T-cell (primary cell): ENCODE measurements around the gene TUBD1. TPM values are rescaled to one million over a fixed set of nuclear protein-coding genes. Genes with fewer than 3 reads are reported as not detected.
"Not testable (repeated sequence)": the region's sequence is repeated elsewhere in the genome, so short reads cannot be mapped to it uniquely, and the experiment has no call there.

Source experiments
- ATAC-seq, 4 experiments: fragments of 200-7000 bp in 3 of 4; fragments of 150-1000 bp in 1 of 4; cut with Tn5 transposase; replicated peaks in 1 of 4; 1 replicate in 3 of 4; 2 replicates in 1 of 4; pipeline ENCODE4 v1.10.0; 2021; ENCODE audit warnings: moderate library complexity in 3 of 4, mild to moderate bottlenecking in 2 of 4, moderate number of reproducible peaks in 1 of 4
- CTCF ChIA-PET, 2 donors: fragments of 300-600 bp; sonication (Branson Sonifier 250); formaldehyde crosslinking; loops; one replicate each; lab custom pipeline; 2022; ENCODE audit warnings: antibody characterized with exemption in 2 of 2; lab: Charles Lee
- POLR2A ChIA-PET, 2 donors: fragments of 300-600 bp; sonication (Branson Sonifier 250); formaldehyde crosslinking; loops; one replicate each; lab custom pipeline; 2022; ENCODE audit warnings: antibody characterized with exemption in 2 of 2; lab: Charles Lee
- DNase-seq, 35 experiments: peaks; one replicate each; pipeline versions ENCODE4 v3.0.0 to v3.0.0-alpha.2; 2013 to 2023
- H3K27ac ChIP-seq: one replicate; pipeline ENCODE4 v1.5.1; 2013; ENCODE audit warnings: low read length
- H3K27me3 ChIP-seq, 2 experiments: replicated peaks in 1 of 2; 1 replicate in 1 of 2; 2 replicates in 1 of 2; pipeline versions ENCODE4 v1.6.1 to v1.7.0; 2013; ENCODE audit warnings: low read length in 1 of 2, mixed read lengths in 1 of 2; ENCODE audit not compliant: control insufficient read depth in 2 of 2, insufficient read depth in 2 of 2; ENCODE audit errors: extremely low read depth in 1 of 2
- H3K36me3 ChIP-seq, 2 donors: 1 replicate in 1 of 2; 2 replicates in 1 of 2; pipeline versions ENCODE4 v1.6.1 to v1.7.0; 2013; ENCODE audit warnings: low read length in 1 of 2; ENCODE audit not compliant: control insufficient read depth in 2 of 2, insufficient read depth in 1 of 2; ENCODE audit errors: extremely low read depth in 1 of 2
- H3K4me1 ChIP-seq, 2 experiments: 1 replicate in 1 of 2; 2 replicates in 1 of 2; pipeline versions ENCODE4 v1.6.1 to v1.7.0; 2013; ENCODE audit warnings: low read length in 2 of 2, mixed read lengths in 1 of 2; ENCODE audit not compliant: insufficient read depth in 2 of 2, control insufficient read depth in 1 of 2; ENCODE audit errors: extremely low read depth in 1 of 2
- H3K4me3 ChIP-seq, 2 donors: 1 replicate in 1 of 2; 2 replicates in 1 of 2; pipeline versions ENCODE4 v1.5.1 to v1.7.0; 2013; ENCODE audit warnings: mild to moderate bottlenecking in 2 of 2, low read length in 1 of 2, moderate library complexity in 1 of 2; ENCODE audit not compliant: control insufficient read depth in 1 of 2; ENCODE audit errors: extremely low read depth in 1 of 2
- H3K9me3 ChIP-seq: 2 replicates; pipeline ENCODE4 v1.7.0; 2013
- H3K27ac Mint-ChIP-seq, 2 donors: one replicate each; pipeline ENCODE4 v1.8.0; 2020 to 2021; ENCODE audit warnings: mild to moderate bottlenecking in 2 of 2, mixed read lengths in 2 of 2
- H3K27me3 Mint-ChIP-seq, 2 donors: one replicate each; pipeline ENCODE4 v1.8.0; 2021 to 2022; ENCODE audit warnings: mixed read lengths in 2 of 2
- H3K36me3 Mint-ChIP-seq: one replicate; pipeline ENCODE4 v1.8.0; 2021; ENCODE audit warnings: mixed read lengths
- H3K4me1 Mint-ChIP-seq, 3 donors: one replicate each; pipeline ENCODE4 v1.8.0; 2020 to 2022; ENCODE audit warnings: mixed read lengths in 3 of 3, mild to moderate bottlenecking in 1 of 3
- H3K4me3 Mint-ChIP-seq, 3 donors: one replicate each; pipeline ENCODE4 v1.8.0; 2020 to 2022; ENCODE audit warnings: mild to moderate bottlenecking in 3 of 3, mixed read lengths in 3 of 3, moderate library complexity in 3 of 3
- H3K9me3 Mint-ChIP-seq, 3 donors: one replicate each; pipeline ENCODE4 v1.8.0; 2020 to 2022; ENCODE audit warnings: mixed read lengths in 3 of 3
- WGBS: methylation state at CpG from one replicate; pipeline ENCODE4 v1.1.5; 2013; ENCODE audit warnings: missing lambda C conversion rate; ENCODE audit not compliant: insufficient coverage; 5-methylcytosine and 5-hydroxymethylcytosine counted together
- total RNA-seq, 35 experiments: library from RNA in 6 of 35; stranded (reverse) in 6 of 35; fragments of 120-200 nt in 1 of 35; gene quantifications; one replicate each; pipeline versions ENCODE4 v1.2.1 to v1.2.4 and lab custom pipeline; 2013 to 2026

Gene TUBD1
- total RNA-seq, 5 donors from 2014 or later (not counting 1 experiment from before 2014, with no cell fraction given) = 16.6 to 27.9 (median 25.1) TPM

GRCh38 chr17:59858932-59859331 is 33.8 kb downstream of the TUBD1 start:
- ATAC-seq (no peak), DNase-seq (no peak)
- H3K27me3 ChIP-seq = no peaks in the 10 kb centered on the region
- Mint-ChIP-seq H3K4me3 (no peak overlapping the region), H3K9me3 (no peaks in the 10 kb centered on the region), H3K27me3 (no peaks in the 10 kb centered on the region), H3K27ac (peak overlapping the region; percentile 61 to 75), H3K4me1 (peaks cover 0 to 18% (median 6%) of the 10 kb centered on the region in 3 donors), H3K36me3 (peaks cover 11% of the 10 kb centered on the region)
- H3K27ac ChIP-seq = no peak overlapping the region
- ChIA-PET POLR2A (interaction anchor here (0.6 to 1.2 kb wide), 8 partner anchors 21 to 152 kb away, joined by 3 to 13 read pairs (median 3); partner anchors contain the start of gene PTRH2 (in 1 of the 2)), CTCF (interaction anchor here (0.6 to 1.7 kb wide), 15 partner anchors 11 to 602 kb away, joined by 3 to 15 read pairs (median 4); no protein-coding TSS in a partner anchor)
- peaks cover 7 to 33% of the 10 kb centered on the region in 2 donors for H3K36me3 ChIP-seq
- no peak overlapping the region for H3K4me3 ChIP-seq
- WGBS = no CpG with 5 or more reads among the region's 3 CpGs
- peaks cover 0 to 2% of the 10 kb centered on the region in 2 experiments for H3K4me1 ChIP-seq
- H3K9me3 ChIP-seq = no peaks in the 10 kb centered on the region

GRCh38 chr17:59858167-59858816 is 34.5 kb downstream of the TUBD1 start:
- ATAC-seq (no peak), DNase-seq (no peak)
- H3K4me3 ChIP-seq = no peak overlapping the region
- Mint-ChIP-seq H3K4me3 (no peak overlapping the region), H3K4me1 (peaks cover 5 to 24% (median 9%) of the 10 kb centered on the region in 3 donors), H3K9me3 (no peaks in the 10 kb centered on the region), H3K36me3 (peaks cover 11% of the 10 kb centered on the region), H3K27ac (peak overlapping the region; percentile 35 to 52), H3K27me3 (no peaks in the 10 kb centered on the region)
- H3K36me3 ChIP-seq = peaks cover 5 to 29% of the 10 kb centered on the region in 2 donors
- no CpG with 5 or more reads among the region's 5 CpGs for WGBS
- no peaks in the 10 kb centered on the region for H3K9me3 ChIP-seq
- CTCF ChIA-PET = interaction anchor here (0.6 to 1.7 kb wide), 6 partner anchors 10 to 603 kb away, joined by 3 to 15 read pairs (median 4); no protein-coding TSS in a partner anchor
- H3K27me3 ChIP-seq = no peaks in the 10 kb centered on the region
- peaks cover 0 to 8% of the 10 kb centered on the region in 2 experiments for H3K4me1 ChIP-seq
- POLR2A ChIA-PET = interaction anchor here (0.5 to 1.0 kb wide), 7 partner anchors 21 to 151 kb away, joined by 3 to 13 read pairs (median 3); partner anchors contain the start of gene PTRH2 (in 1 of the 2)
- no peak overlapping the region for H3K27ac ChIP-seq

- no peaks in the 10 kb centered on the region for H3K9me3 ChIP-seq
- H3K9me3 Mint-ChIP-seq = no peaks in the 10 kb centered on the region
- no peak overlapping the region for H3K27ac ChIP-seq
- peak overlapping the region; percentile 10 to 35 for H3K27ac Mint-ChIP-seq
- WGBS = 100% methylated on average over 2 of the region's 3 CpGs
- no peak overlapping the region for H3K4me3 ChIP-seq
- no peaks in the 10 kb centered on the region for H3K27me3 Mint-ChIP-seq
- DNase-seq (no peak), ATAC-seq (no peak)
- POLR2A ChIA-PET = interaction anchor here (0.5 to 1.0 kb wide), 7 partner anchors 14 to 105 kb away, joined by 3 to 10 read pairs (median 4); no protein-coding TSS in a partner anchor
- CTCF ChIA-PET = interaction anchor here (0.6 to 1.7 kb wide), 5 partner anchors 8 to 544 kb away, joined by 3 to 8 read pairs (median 5); no protein-coding TSS in a partner anchor
- H3K36me3 Mint-ChIP-seq = peaks cover 7% of the 10 kb centered on the region
- H3K4me1 Mint-ChIP-seq = peaks cover 15 to 35% (median 20%) of the 10 kb centered on the region in 3 donors
- H3K27me3 ChIP-seq = no peaks in the 10 kb centered on the region
- H3K4me1 ChIP-seq = peaks cover 0 to 16% of the 10 kb centered on the region in 2 experiments
- H3K36me3 ChIP-seq = peaks cover 0 to 21% of the 10 kb centered on the region in 2 donors
- no peak overlapping the region for H3K4me3 Mint-ChIP-seq
Observed at GRCh38 chr17:59856859-59857794, 35.6 kb downstream of the TUBD1 start.

- 100% methylated on average over 1 of the region's 10 CpGs for WGBS
- not testable (repeated sequence) for H3K4me3 ChIP-seq, H3K4me3 Mint-ChIP-seq, ATAC-seq, H3K27me3 ChIP-seq, DNase-seq, H3K27me3 Mint-ChIP-seq, H3K9me3 Mint-ChIP-seq, H3K36me3 ChIP-seq, H3K9me3 ChIP-seq, H3K27ac ChIP-seq, H3K36me3 Mint-ChIP-seq
- ChIA-PET CTCF (interaction anchor here in 1 of 2 donors (0.5 to 2.6 kb wide), 9 partner anchors 16 to 1154 kb away, joined by 3 to 10 read pairs (median 4); no protein-coding TSS in a partner anchor), POLR2A (interaction anchor here (0.5 to 1.0 kb wide), 5 partner anchors 13 to 806 kb away, joined by 3 to 7 read pairs (median 3); no protein-coding TSS in a partner anchor)
- peaks cover 26 to 42% (median 29%) of the 10 kb centered on the region in 3 donors for H3K4me1 Mint-ChIP-seq
- peaks cover 0 to 25% of the 10 kb centered on the region in 2 experiments for H3K4me1 ChIP-seq
- peak overlapping the region; percentile 39 to 65 for H3K27ac Mint-ChIP-seq
Observed at GRCh38 chr17:59853919-59854729, 38.6 kb downstream of the TUBD1 start.

- Mint-ChIP-seq H3K4me3 (peak overlapping the region in 2 of 3 donors; percentile 5 to 24), H3K4me1 (peaks cover 31 to 41% (median 37%) of the 10 kb centered on the region in 3 donors), H3K27ac (peak overlapping the region; percentile 65 to 69), H3K9me3 (no peaks in the 10 kb centered on the region), H3K36me3 (no peaks in the 10 kb centered on the region), H3K27me3 (no peaks in the 10 kb centered on the region)
- ATAC-seq (peak; percentile 81 to 93 (median 86)), DNase-seq (peak in 33 of 35 experiments; percentile 13 to 67 (median 42))
- Histone ChIP-seq H3K27me3 (no peaks in the 10 kb centered on the region), H3K4me3 (no peak overlapping the region), H3K9me3 (no peaks in the 10 kb centered on the region), H3K36me3 (no peaks in the 10 kb centered on the region), H3K27ac (peak overlapping the region; percentile 25), H3K4me1 (peaks cover 0 to 33% of the 10 kb centered on the region in 2 experiments)
- WGBS = 46% methylated on average over 6 of the region's 14 CpGs
- ChIA-PET POLR2A (interaction anchor here (0.5 to 1.5 kb wide), 5 partner anchors 14 to 807 kb away, joined by 3 to 7 read pairs (median 6); no protein-coding TSS in a partner anchor), CTCF (interaction anchor here (0.5 to 2.6 kb wide), 9 partner anchors 15 to 1154 kb away, joined by 3 to 10 read pairs (median 4); no protein-coding TSS in a partner anchor)
Observed at GRCh38 chr17:59853168-59853918, 39.4 kb downstream of the TUBD1 start.
